ENCODE measurements around the gene ULK2. TPM values are rescaled to one million over a fixed set of nuclear protein-coding genes. Genes with fewer than 3 reads are reported as not detected.
A peak's percentile ranks its signal among the peaks of the same experiment; 100 is the strongest.

ULK2 gene
- total and polyA plus RNA-seq, 2 of the 13 experiments (the other 11 are each of a cell fraction or from before 2014, with no cell fraction given), result 0.01 TPM; not detected in 1

GRCh38 chr17:19909139-19909538 lies 41.4 kb upstream of the ULK2 start:
- H3K9ac ChIP-seq (ENCODE audit: insufficient read depth, low read depth, low read length), result no peak overlapping the region
- ATAC-seq (peak; percentile 35; the same call in 2 of the 3 replicates), FAIRE-seq (peak; percentile 36), DNase-seq (ENCODE audit: low spot score) (no peak)
- H3K79me2 ChIP-seq (ENCODE audit: insufficient read depth, low read length), result no peaks in the 10 kb centered on the region
- H2AFZ ChIP-seq (ENCODE audit: low read length), result no peak overlapping the region
- intact Hi-C loops (cut with micrococcal nuclease; ENCODE audit: unreplicated experiment) (no loop called here), in situ Hi-C loops (cut with HindIII; ENCODE audit: extremely low pct_ligation_motif_present, low pct_unique_long_range_greater_than_20kb) (no loop called here)
- no peaks in the 10 kb centered on the region for H4K20me1 ChIP-seq (ENCODE audit: insufficient read depth, low read length)
- no peak overlapping the region for H3K4me3 ChIP-seq (replicated peaks in 1 of 3; ENCODE audit: insufficient read depth in 1 of 3, low read depth in 2 of 3, low read length in 3 of 3)
- 86% methylated on average over 6 of the region's 6 CpGs for WGBS (ENCODE audit: low lambda C conversion rate)
- no peaks in the 10 kb centered on the region for H3K27me3 ChIP-seq (ENCODE audit: control insufficient read depth in 1 of 2, insufficient read depth in 2 of 2, low read length in 2 of 2)
- BruUV-seq (replicated peaks), result no TSS peak
- no peaks in the 10 kb centered on the region for H3K9me3 ChIP-seq (ENCODE audit: low read length)
- peaks cover 18% of the 10 kb centered on the region for H3K4me1 ChIP-seq (ENCODE audit: insufficient read depth, low read length)
- peak overlapping the region; percentile 72 for H3K27ac ChIP-seq (ENCODE audit: extremely low read length, insufficient read depth, low read length)
- POLR2A ChIA-PET, result no interaction called here
- CTCF ChIA-PET (ENCODE audit: low intra/inter-chr PET ratio, low total read pairs), result no interaction called here
- H3K4me2 ChIP-seq (ENCODE audit: low read depth, low read length), result no peak overlapping the region
- H3K36me3 ChIP-seq (replicated peaks in 1 of 2; ENCODE audit: control insufficient read depth in 1 of 2, insufficient read depth in 2 of 2, low read length in 2 of 2), result peaks cover 14 to 39% of the 10 kb centered on the region in 2 experiments
- TF ChIP-seq CREBL2 (CRISPR knock-in tag; IDR thresholded peaks at IDR 0.05; ENCODE audit: borderline replicate concordance), result no peak
- no peak for TF ChIP-seq IRF9 (CRISPR knock-in tag; IDR thresholded peaks at IDR 0.05; ENCODE audit: borderline replicate concordance)
- no peak for TF ChIP-seq JARID2 (CRISPR knock-in tag; IDR thresholded peaks at IDR 0.05; ENCODE audit: insufficient replicate concordance)
- TF ChIP-seq ZNF660 (CRISPR knock-in tag; IDR thresholded peaks at IDR 0.05; ENCODE audit: borderline replicate concordance, low read depth), result no peak
- no peak for TF ChIP-seq ZHX2 (IDR thresholded peaks at IDR 0.05; ENCODE audit: low read depth)
- TF ChIP-seq ZHX2 (CRISPR knock-in tag; IDR thresholded peaks at IDR 0.05; ENCODE audit: borderline replicate concordance), result no peak
- no peak for TF ChIP-seq ZNF337 (CRISPR knock-in tag; IDR thresholded peaks at IDR 0.05; ENCODE audit: borderline replicate concordance, low read depth)
- TF ChIP-seq PAXIP1 (CRISPR knock-in tag; conservative IDR thresholded peaks at IDR 0.05), result no peak
- no peak for TF ChIP-seq NR2C2 (CRISPR knock-in tag; IDR thresholded peaks at IDR 0.05; ENCODE audit: borderline replicate concordance)
- TF ChIP-seq IRF1 (CRISPR knock-in tag; IDR thresholded peaks at IDR 0.05; ENCODE audit: low read depth), result no peak
- TF ChIP-seq CREB1 (IDR thresholded peaks at IDR 0.05), result no peak
- no peak for TF ChIP-seq CREB1 (CRISPR knock-in tag; IDR thresholded peaks at IDR 0.05)
- TF ChIP-seq ZNF883 (CRISPR knock-in tag; IDR thresholded peaks at IDR 0.05; ENCODE audit: not compliant biosample characterization), result no peak

All from HepG2 (cell line).